ENCODE results near the gene NBAS. TPM values are rescaled to one million over a fixed set of nuclear protein-coding genes. Genes with fewer than 3 reads are reported as not detected.

Gene NBAS
- total and polyA plus RNA-seq, 7 donors, result 19.5 to 52.8 (median 27.0) TPM

- no peak for ATAC-seq
- no peak for TF ChIP-seq CTCF (IDR thresholded peaks at IDR 0.05)
- no peak overlapping the region for H3K4me3 ChIP-seq
- no peak overlapping the region for H3K27ac ChIP-seq
- 86 to 93% (median 92%) methylated on average over 5 of the region's 5 CpGs for WGBS, 3 donors
- no peaks in the 10 kb centered on the region for H3K9me3 ChIP-seq
- DNase-seq, result no peak
- intact Hi-C loops (cut with DNase I), result no loop called here
- H3K36me3 ChIP-seq (ENCODE audit: insufficient read depth in 1 of 2, low read depth in 1 of 2), result peaks cover 4 to 42% of the 10 kb centered on the region in 2 donors
- no peaks in the 10 kb centered on the region for H3K27me3 ChIP-seq (ENCODE audit: insufficient read depth in 3 of 3, low read length in 2 of 3)
- H3K4me1 ChIP-seq, result no peaks in the 10 kb centered on the region
These were observed 28.1 kb downstream of the NBAS start for GRCh38 chr2:15532996-15533395.

- Histone ChIP-seq H3K4me1 (no peaks in the 10 kb centered on the region), H3K4me3 (no peak overlapping the region), H3K36me3 (ENCODE audit: insufficient read depth in 1 of 2, low read depth in 1 of 2) (peaks cover 4 to 48% of the 10 kb centered on the region in 2 donors), H3K27me3 (ENCODE audit: insufficient read depth in 3 of 3, low read length in 2 of 3) (no peaks in the 10 kb centered on the region), H3K27ac (no peak overlapping the region), H3K9me3 (no peaks in the 10 kb centered on the region)
- ATAC-seq, result no peak
- 95 to 98% (median 96%) methylated on average over 7 of the region's 7 CpGs for WGBS, 3 donors
- intact Hi-C loops (cut with DNase I), result no loop called here
- DNase-seq, result no peak
- no peak for TF ChIP-seq CTCF (IDR thresholded peaks at IDR 0.05)
These were observed 29.9 kb downstream of the NBAS start for GRCh38 chr2:15531095-15531854.

GRCh38 chr2:15527074-15527739 is 33.9 kb downstream of the NBAS start:
- intact Hi-C loops (cut with DNase I), result no loop called here
- Histone ChIP-seq H3K27me3 (ENCODE audit: insufficient read depth in 3 of 3, low read length in 2 of 3) (no peaks in the 10 kb centered on the region), H3K4me1 (no peaks in the 10 kb centered on the region), H3K27ac (no peak overlapping the region), H3K9me3 (no peaks in the 10 kb centered on the region), H3K36me3 (ENCODE audit: insufficient read depth in 1 of 2, low read depth in 1 of 2) (peaks cover 2 to 44% of the 10 kb centered on the region in 2 donors), H3K4me3 (no peak overlapping the region)
- ATAC-seq, result no peak
- WGBS, 3 donors, result 88 to 94% (median 91%) methylated on average over 6 of the region's 6 CpGs
- no peak for TF ChIP-seq CTCF (IDR thresholded peaks at IDR 0.05)
- no peak for DNase-seq

GRCh38 chr2:15521641-15522181 is 39.4 kb downstream of the NBAS start:
- ATAC-seq (no peak), DNase-seq (no peak)
- no peak for TF ChIP-seq CTCF (IDR thresholded peaks at IDR 0.05)
- no peak overlapping the region for H3K27ac ChIP-seq
- H3K27me3 ChIP-seq (ENCODE audit: insufficient read depth in 3 of 3, low read length in 2 of 3), result no peaks in the 10 kb centered on the region
- no peaks in the 10 kb centered on the region for H3K4me1 ChIP-seq
- intact Hi-C loops (cut with DNase I), result no loop called here
- no peak overlapping the region for H3K4me3 ChIP-seq
- peaks cover 2 to 36% of the 10 kb centered on the region in 2 donors for H3K36me3 ChIP-seq (ENCODE audit: insufficient read depth in 1 of 2, low read depth in 1 of 2)
- 73 to 78% (median 74%) methylated on average over 2 of the region's 2 CpGs for WGBS, 3 donors
- no peaks in the 10 kb centered on the region for H3K9me3 ChIP-seq

Data from psoas muscle (tissue), 8 donors.